Chondrocyte (in vitro differentiated cells): Measurements from ENCODE around the gene FBXW8. TPM values are rescaled to one million over a fixed set of nuclear protein-coding genes. Genes with fewer than 3 reads are reported as not detected.

Experiments used
- DNase-seq: peaks from one replicate; pipeline ENCODE4 v3.0.0; 2021; ENCODE audit warnings: mixed read lengths, low spot score
- H3K27ac Mint-ChIP-seq: one replicate; pipeline ENCODE4 v1.8.0; 2021; ENCODE audit warnings: mild to moderate bottlenecking, moderate library complexity, mixed read lengths; ENCODE audit not compliant: unreplicated experiment
- H3K27me3 Mint-ChIP-seq: 2 replicates; pipeline ENCODE4 v1.8.0; 2021; ENCODE audit warnings: low read depth, mixed read lengths
- H3K36me3 Mint-ChIP-seq: 2 replicates; pipeline ENCODE4 v1.8.0; 2021; ENCODE audit warnings: low read depth, mixed read lengths
- H3K4me1 Mint-ChIP-seq: 2 replicates; pipeline ENCODE4 v1.8.0; 2021; ENCODE audit warnings: low read depth, mild to moderate bottlenecking, mixed read lengths
- H3K4me3 Mint-ChIP-seq: one replicate; pipeline ENCODE4 v1.8.0; 2021; ENCODE audit warnings: mild to moderate bottlenecking, moderate library complexity, mixed read lengths; ENCODE audit not compliant: unreplicated experiment
- H3K9me3 Mint-ChIP-seq: 2 replicates; pipeline ENCODE4 v1.8.0; 2021; ENCODE audit warnings: low read depth, mixed read lengths
- total RNA-seq: library from RNA; stranded (reverse); gene quantifications from 3 replicates; pipeline ENCODE4 v1.2.1, GENCODE V29; 2021
- TF ChIP-seq, protein P1 (sequence below): fragments of 200-600 bp; sonication (generic); IDR thresholded peaks from 2 replicates; pipeline ENCODE4 v1.5.0; 2021; ENCODE audit warnings: antibody characterized with exemption, mild to moderate bottlenecking, moderate library complexity

Gene FBXW8
- total RNA-seq, 1 donor from 2014 or later, result 30.3 TPM

DNA sequence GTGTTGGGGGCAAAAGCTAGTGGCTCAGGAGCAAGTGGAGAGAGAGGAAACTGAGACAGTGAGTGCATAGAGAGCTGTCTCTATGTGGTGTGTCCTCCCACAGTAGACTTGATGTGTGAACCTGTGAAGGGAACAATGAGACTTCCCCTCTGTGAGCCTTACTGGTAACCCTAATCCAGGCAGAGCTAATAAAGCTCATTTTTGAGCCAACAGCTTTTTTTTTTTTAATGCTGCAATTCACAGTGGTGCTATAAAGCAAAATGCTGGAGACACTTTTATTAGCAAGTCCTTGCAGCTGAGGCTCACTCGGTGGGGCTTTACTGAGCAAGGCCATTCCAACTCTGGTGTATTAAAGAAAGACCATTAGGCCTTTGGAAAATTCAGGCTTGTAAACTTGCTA, 26.9 kb downstream of the FBXW8 start:
- H3K36me3 Mint-ChIP-seq, result peaks cover 23% of the 10 kb centered on the region
- H3K4me3 Mint-ChIP-seq, result no peak overlapping the region
- no peaks in the 10 kb centered on the region for H3K27me3 Mint-ChIP-seq
- DNase-seq, result no peak
- H3K4me1 Mint-ChIP-seq, result peaks cover 16% of the 10 kb centered on the region
- peaks cover 6% of the 10 kb centered on the region for H3K9me3 Mint-ChIP-seq
- no peak overlapping the region for H3K27ac Mint-ChIP-seq
- TF ChIP-seq, protein P1, sequence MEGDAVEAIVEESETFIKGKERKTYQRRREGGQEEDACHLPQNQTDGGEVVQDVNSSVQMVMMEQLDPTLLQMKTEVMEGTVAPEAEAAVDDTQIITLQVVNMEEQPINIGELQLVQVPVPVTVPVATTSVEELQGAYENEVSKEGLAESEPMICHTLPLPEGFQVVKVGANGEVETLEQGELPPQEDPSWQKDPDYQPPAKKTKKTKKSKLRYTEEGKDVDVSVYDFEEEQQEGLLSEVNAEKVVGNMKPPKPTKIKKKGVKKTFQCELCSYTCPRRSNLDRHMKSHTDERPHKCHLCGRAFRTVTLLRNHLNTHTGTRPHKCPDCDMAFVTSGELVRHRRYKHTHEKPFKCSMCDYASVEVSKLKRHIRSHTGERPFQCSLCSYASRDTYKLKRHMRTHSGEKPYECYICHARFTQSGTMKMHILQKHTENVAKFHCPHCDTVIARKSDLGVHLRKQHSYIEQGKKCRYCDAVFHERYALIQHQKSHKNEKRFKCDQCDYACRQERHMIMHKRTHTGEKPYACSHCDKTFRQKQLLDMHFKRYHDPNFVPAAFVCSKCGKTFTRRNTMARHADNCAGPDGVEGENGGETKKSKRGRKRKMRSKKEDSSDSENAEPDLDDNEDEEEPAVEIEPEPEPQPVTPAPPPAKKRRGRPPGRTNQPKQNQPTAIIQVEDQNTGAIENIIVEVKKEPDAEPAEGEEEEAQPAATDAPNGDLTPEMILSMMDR, result no peak

DNA sequence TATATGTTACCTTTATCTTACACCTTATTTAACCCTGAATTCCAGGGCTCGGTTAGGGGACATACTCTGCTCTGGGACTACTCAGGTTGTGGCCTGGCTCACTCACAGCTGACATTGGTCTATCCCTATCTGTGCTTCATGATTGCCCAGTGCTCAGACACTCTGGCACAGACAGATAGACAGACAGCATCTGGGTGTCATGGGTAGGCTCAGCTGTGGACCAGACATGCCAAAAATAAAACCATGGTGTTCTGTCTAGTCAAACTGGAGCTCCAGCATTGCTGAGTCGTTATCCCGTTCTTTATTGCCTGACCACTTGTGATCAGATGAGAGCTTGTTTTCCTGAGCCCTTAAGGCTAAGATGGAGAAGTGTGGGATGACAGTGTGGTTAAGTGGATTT, 29.0 kb downstream of the FBXW8 start:
- no peak for DNase-seq
- TF ChIP-seq, protein P1, result no peak
- Mint-ChIP-seq H3K4me3 (no peak overlapping the region), H3K36me3 (peaks cover 26% of the 10 kb centered on the region), H3K27me3 (no peaks in the 10 kb centered on the region), H3K27ac (no peak overlapping the region), H3K9me3 (peaks cover 12% of the 10 kb centered on the region), H3K4me1 (peaks cover 4% of the 10 kb centered on the region)

DNA sequence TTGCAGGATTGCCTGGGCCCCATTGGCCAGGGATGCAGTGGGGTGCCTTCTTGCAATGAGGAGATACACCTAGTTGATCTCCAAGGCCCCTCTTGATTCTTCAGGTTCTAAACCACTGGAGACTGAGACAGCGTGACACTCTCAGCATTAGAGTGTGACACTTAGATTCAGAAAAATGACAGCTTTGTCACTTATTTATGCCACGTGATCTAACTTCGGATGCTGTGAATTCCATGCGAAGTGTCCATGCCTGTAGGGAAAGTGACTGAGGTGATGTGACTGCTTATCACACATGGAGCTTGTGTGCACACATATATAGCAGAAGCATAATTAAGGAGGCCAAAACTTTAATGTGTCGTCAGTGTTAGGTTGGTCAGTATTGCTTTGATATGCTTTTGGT, 30.4 kb downstream of the FBXW8 start:
- H3K4me3 Mint-ChIP-seq, result no peak overlapping the region
- H3K9me3 Mint-ChIP-seq, result peaks cover 8% of the 10 kb centered on the region
- peaks cover 29% of the 10 kb centered on the region for H3K36me3 Mint-ChIP-seq

DNA sequence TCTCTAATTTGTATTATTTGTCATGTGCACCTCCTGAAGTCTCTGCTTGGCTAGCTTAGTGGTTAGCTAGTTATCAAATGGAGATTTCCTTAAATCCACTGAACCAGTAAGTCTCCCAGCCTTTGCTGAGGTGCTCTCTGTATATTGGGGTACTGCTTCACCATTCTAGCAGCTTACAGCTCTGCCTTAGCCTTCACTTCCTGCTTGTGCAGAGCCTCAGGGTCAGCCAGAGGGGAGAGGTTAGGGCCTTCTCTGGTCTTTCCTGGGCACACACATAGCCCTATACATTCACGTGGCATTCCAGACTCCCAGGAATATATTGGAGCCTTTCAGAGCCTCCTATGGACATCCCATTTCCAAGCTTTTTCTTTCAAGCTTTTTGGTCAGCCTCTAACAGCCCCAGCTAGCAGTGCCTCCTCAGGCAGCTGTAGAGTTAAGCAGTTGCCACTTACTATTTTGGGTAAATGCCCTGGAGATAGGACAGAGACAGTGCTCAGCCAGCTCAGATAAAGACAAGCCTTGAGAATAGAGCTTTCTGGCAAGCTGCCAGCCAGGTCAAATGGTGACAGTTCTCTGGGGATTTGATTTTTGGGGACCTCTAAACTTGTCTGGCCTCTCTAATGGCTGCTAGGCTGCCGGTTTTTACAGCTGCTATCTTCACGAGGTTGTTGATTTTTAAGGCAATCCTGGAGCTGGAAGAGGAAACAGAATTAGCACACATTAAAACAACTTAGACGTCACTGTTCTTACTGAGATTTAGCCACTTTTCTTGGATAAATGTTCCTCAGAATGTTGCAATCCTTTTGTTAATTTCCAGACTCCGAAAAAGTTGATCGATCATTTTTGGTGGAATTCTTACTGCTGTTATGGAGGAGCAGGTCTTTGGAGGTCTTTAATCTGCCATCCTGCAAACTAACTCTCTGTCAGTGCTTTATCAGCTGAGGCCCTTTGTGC, 32.9 kb downstream of the FBXW8 start:
- peaks cover 33% of the 10 kb centered on the region for H3K36me3 Mint-ChIP-seq
- H3K4me1 Mint-ChIP-seq, result peaks cover 4% of the 10 kb centered on the region
- H3K27ac Mint-ChIP-seq, result no peak overlapping the region
- H3K4me3 Mint-ChIP-seq, result no peak overlapping the region
- H3K9me3 Mint-ChIP-seq, result peaks cover 6% of the 10 kb centered on the region
- DNase-seq, result no peak
- TF ChIP-seq, protein P1, result no peak
- no peaks in the 10 kb centered on the region for H3K27me3 Mint-ChIP-seq

More for the DNA sequence above, 30.4 kb downstream of the FBXW8 start:
- TF ChIP-seq, protein P1, result no peak
- DNase-seq, result no peak
- Mint-ChIP-seq H3K4me1 (peaks cover 4% of the 10 kb centered on the region), H3K27ac (no peak overlapping the region), H3K27me3 (no peaks in the 10 kb centered on the region)

DNA sequence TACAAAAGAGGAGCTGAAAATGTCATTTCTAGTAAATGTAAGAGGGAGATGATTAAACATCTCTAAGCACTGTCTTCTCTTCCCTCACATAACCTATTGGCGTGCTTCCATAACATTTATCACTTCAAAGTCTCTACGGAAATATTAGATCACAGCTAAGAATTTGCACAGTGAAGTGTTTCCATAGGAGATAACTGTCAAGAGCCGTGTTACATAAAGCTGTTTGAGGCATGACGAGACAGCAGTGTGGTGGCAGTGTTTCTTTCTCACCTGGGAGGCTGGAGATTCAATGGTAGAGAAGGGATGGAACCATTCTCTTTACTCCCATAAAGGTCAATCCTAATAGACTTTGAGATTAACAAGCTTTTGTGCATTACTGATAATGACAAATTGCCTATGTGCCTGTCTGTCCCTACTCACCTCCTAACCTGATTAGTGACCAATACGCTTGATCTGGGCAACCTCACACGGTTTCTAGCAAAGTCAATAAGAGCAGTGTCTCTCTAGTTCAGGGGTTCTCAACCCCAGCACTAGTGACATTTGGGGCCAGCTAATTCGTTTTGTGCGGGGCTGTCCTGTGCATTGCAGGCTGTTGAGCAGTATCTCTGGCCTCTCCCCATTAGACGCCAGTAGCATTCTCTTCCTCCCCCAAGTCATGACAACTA, 35.3 kb downstream of the FBXW8 start:
- H3K4me3 Mint-ChIP-seq, result no peak overlapping the region
- H3K27me3 Mint-ChIP-seq, result no peaks in the 10 kb centered on the region
- no peak for DNase-seq
- TF ChIP-seq, protein P1, result no peak
- no peak overlapping the region for H3K27ac Mint-ChIP-seq
- H3K4me1 Mint-ChIP-seq, result peaks cover 17% of the 10 kb centered on the region
- H3K9me3 Mint-ChIP-seq, result peaks cover 6% of the 10 kb centered on the region
- H3K36me3 Mint-ChIP-seq, result peaks cover 38% of the 10 kb centered on the region
